Right lobe of liver (tissue), 6 donors: ENCODE measurements around the gene B4GALT5. TPM values are rescaled to one million over a fixed set of nuclear protein-coding genes. Genes with fewer than 3 reads are reported as not detected.
"Not testable (repeated sequence)": the region's sequence is repeated elsewhere in the genome, so short reads cannot be mapped to it uniquely, and the experiment has no call there.

Source experiments
- ATAC-seq, 4 donors: fragments of 200-7000 bp; cut with Tn5 transposase; one replicate each; pipeline ENCODE4 v1.9.1; 2020; ENCODE audit warnings: mild to moderate bottlenecking in 4 of 4, moderate library complexity in 4 of 4
- DNase-seq, 3 donors: peaks; one replicate each; pipeline ENCODE4 v3.0.0-alpha.2; 2020
- H3K27ac ChIP-seq, 3 donors: fragments of 200-600 bp; one replicate each; pipeline ENCODE4 v1.8.0; 2022
- H3K27me3 ChIP-seq, 2 donors: fragments of 200-600 bp; one replicate each; pipeline ENCODE4 v1.8.0; 2022
- H3K36me3 ChIP-seq, 4 donors: fragments of 200-600 bp; sonication (generic) in 1 of 4; one replicate each; pipeline versions ENCODE4 v1.5.1 to v1.8.0; 2017 to 2022; ENCODE audit warnings: control low read depth in 1 of 4
- H3K4me1 ChIP-seq, 4 donors: fragments of 200-600 bp; sonication (generic) in 1 of 4; one replicate each; pipeline versions ENCODE4 v1.5.1 to v1.8.0; 2017 to 2022; ENCODE audit warnings: control low read depth in 1 of 4
- H3K4me3 ChIP-seq, 3 donors: fragments of 200-600 bp; one replicate each; pipeline ENCODE4 v1.8.0; 2022
- H3K9me3 ChIP-seq, 4 donors: fragments of 200-600 bp; sonication (generic) in 1 of 4; one replicate each; pipeline versions ENCODE4 v1.5.1 to v1.8.0; 2017 to 2022; ENCODE audit warnings: control low read depth in 1 of 4
- POLR2A ChIP-seq: fragments of 450-650 bp; IDR thresholded peaks from one replicate; pipeline ENCODE4 v1.6.1; 2017; ENCODE audit warnings: antibody characterized with exemption, mild to moderate bottlenecking
- WGBS: methylation state at CpG from one replicate; pipeline ENCODE4 v1.1.6; 2018; ENCODE audit warnings: low coverage, low lambda C conversion rate; ENCODE audit not compliant: insufficient coverage; ENCODE audit errors: missing lambda C conversion rate; 5-methylcytosine and 5-hydroxymethylcytosine counted together
- intact Hi-C, 2 donors: fragments of 100-400 bp; cut with DNase I; formaldehyde crosslinking; loops; one replicate each; pipeline versions ENCODE4 v1.11.2 to v1.14.1; 2022
- total RNA-seq, 6 experiments: library from RNA; depleted of rRNA in 2 of 6; stranded (reverse); fragments of >200 nt in 2 of 6; fragmentation: NEBNext Ultra II Directional in 3 of 6; extraction: Animal tissue kit (Norgen Biotek cat#: 25700) in 3 of 6; gene quantifications; one replicate each; pipeline versions ENCODE4 v1.1.0 to v1.2.4, GENCODE V29; 2016 to 2023
- TF ChIP-seq, protein P1 (sequence below), 4 donors: fragments of 200-600 bp in 3 of 4; fragments of 450-650 bp in 1 of 4; IDR thresholded peaks; one replicate each; pipeline versions ENCODE4 v1.5.1 to v1.8.0; 2016 to 2022; ENCODE audit warnings: antibody characterized with exemption in 4 of 4, mild to moderate bottlenecking in 2 of 4
- donor health status: DM: no; HTN: yes; CAD: no.
- donor health status: DM: no; HTN: no; CAD: no.
- donor health status: DM: no; HTN: no; CAD: no.
- donor health status: DM: no; HTN: yes; CAD: no.
- donor health status: DM: no; HTN: yes; CAD: no.

B4GALT5 gene
- total RNA-seq, 6 experiments from 2014 or later = 9.5 to 32.6 (median 15.5) TPM

GRCh38 chr20:49616154-49617007 is 97.3 kb downstream of the B4GALT5 start:
- DNase-seq = no peak
- no peak for ATAC-seq
- WGBS = 82% methylated on average over 5 of the region's 11 CpGs
- peaks cover 0 to 25% (median 6%) of the 10 kb centered on the region in 4 donors for H3K4me1 ChIP-seq
- intact Hi-C loops = loop anchor here (10.0 kb wide), 3 partner anchors 68 to 228 kb away; no protein-coding TSS in a partner anchor
- H3K27me3 ChIP-seq = no peaks in the 10 kb centered on the region
- no peak overlapping the region for H3K4me3 ChIP-seq
- no peak for TF ChIP-seq POLR2A
- TF ChIP-seq, protein P1, sequence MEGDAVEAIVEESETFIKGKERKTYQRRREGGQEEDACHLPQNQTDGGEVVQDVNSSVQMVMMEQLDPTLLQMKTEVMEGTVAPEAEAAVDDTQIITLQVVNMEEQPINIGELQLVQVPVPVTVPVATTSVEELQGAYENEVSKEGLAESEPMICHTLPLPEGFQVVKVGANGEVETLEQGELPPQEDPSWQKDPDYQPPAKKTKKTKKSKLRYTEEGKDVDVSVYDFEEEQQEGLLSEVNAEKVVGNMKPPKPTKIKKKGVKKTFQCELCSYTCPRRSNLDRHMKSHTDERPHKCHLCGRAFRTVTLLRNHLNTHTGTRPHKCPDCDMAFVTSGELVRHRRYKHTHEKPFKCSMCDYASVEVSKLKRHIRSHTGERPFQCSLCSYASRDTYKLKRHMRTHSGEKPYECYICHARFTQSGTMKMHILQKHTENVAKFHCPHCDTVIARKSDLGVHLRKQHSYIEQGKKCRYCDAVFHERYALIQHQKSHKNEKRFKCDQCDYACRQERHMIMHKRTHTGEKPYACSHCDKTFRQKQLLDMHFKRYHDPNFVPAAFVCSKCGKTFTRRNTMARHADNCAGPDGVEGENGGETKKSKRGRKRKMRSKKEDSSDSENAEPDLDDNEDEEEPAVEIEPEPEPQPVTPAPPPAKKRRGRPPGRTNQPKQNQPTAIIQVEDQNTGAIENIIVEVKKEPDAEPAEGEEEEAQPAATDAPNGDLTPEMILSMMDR (IDR thresholded peaks at IDR 0.05) = no peak
- peak overlapping the region in 2 of 3 donors; percentile 28 to 68 for H3K27ac ChIP-seq
- H3K36me3 ChIP-seq = no peaks in the 10 kb centered on the region
- no peaks in the 10 kb centered on the region for H3K9me3 ChIP-seq

DNA sequence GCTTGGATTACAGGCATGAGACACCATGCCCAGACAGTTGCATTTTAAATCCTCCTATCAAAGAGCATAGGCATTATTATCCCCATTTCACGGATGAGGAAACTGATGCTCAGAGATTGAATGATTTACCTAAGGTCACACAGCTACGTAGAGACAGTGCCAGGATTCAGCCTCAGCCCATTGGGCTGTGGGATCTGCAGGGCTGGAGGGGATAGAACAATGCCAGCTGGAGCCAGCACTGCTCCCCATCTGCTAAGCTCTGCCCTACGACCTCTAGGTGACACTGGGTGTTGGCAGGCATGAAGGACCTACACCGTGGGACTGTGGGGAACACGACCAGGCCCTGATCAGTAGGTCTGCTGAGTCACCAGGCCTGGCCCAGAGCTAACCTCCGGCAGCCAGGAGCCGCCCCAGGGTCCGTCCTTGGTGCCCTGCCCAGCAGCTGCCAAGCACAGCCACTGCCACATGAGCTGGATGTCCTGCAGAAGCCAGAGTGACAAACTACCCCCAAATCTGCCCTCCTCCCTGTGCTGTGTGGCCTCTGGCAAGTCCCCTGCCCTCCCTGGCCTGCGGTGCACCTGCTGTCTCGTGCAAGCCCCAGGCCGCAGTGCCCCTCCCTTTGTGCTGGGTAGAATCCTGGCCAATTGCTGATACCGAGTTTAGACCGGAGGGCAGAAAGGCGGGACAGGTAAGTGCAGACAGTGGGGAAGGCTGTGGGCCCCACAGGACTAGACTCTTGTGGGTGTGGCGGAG is 98.1 kb downstream of the B4GALT5 start:
- Histone ChIP-seq H3K27ac (peak overlapping the region; percentile 10 to 68 (median 28)), H3K4me3 (no peak overlapping the region), H3K27me3 (no peaks in the 10 kb centered on the region), H3K9me3 (no peaks in the 10 kb centered on the region), H3K4me1 (peaks cover 0 to 32% (median 7%) of the 10 kb centered on the region in 4 donors), H3K36me3 (no peaks in the 10 kb centered on the region)
- DNase-seq (peak; percentile 92 to 98 (median 97)), ATAC-seq (peak; percentile 86 to 93 (median 89))
- 43% methylated on average over 7 of the region's 15 CpGs for WGBS
- intact Hi-C loops = loop anchor here (10.0 kb wide), 3 partner anchors 69 to 229 kb away; no protein-coding TSS in a partner anchor
- TF ChIP-seq POLR2A = peak; percentile 22
- TF ChIP-seq, protein P1 (IDR thresholded peaks at IDR 0.05) = peak in 3 of 4 donors; percentile 10 to 16 (median 15)

- no CpG with 5 or more reads among the region's 8 CpGs for WGBS
- not testable (repeated sequence) for ATAC-seq, H3K36me3 ChIP-seq, H3K9me3 ChIP-seq, H3K4me3 ChIP-seq, DNase-seq, H3K27me3 ChIP-seq
- intact Hi-C loops = loop anchor here (10.0 kb wide), 3 partner anchors 70 to 230 kb away; no protein-coding TSS in a partner anchor
- H3K4me1 ChIP-seq = peaks cover 0 to 32% (median 7%) of the 10 kb centered on the region in 4 donors
- peak overlapping the region; percentile 10 to 28 (median 16) for H3K27ac ChIP-seq
Measured at GRCh38 chr20:49615051-49615400, 98.7 kb downstream of the B4GALT5 start.

- no peak overlapping the region for H3K4me3 ChIP-seq
- H3K27ac ChIP-seq = peak overlapping the region in 1 of 3 donors; percentile 24
- peak in 2 of 4 donors; percentile 3 to 12 for ATAC-seq
- H3K27me3 ChIP-seq = no peaks in the 10 kb centered on the region
- no peak for DNase-seq
- H3K36me3 ChIP-seq = no peaks in the 10 kb centered on the region
- TF ChIP-seq, protein P1 (IDR thresholded peaks at IDR 0.05) = no peak
- TF ChIP-seq POLR2A = no peak
- peaks cover 0 to 32% (median 7%) of the 10 kb centered on the region in 4 donors for H3K4me1 ChIP-seq
- H3K9me3 ChIP-seq = no peaks in the 10 kb centered on the region
- intact Hi-C loops = loop anchor here (5.0 to 10.0 kb wide), 4 partner anchors 70 to 230 kb away; no protein-coding TSS in a partner anchor
- 49% methylated on average over 11 of the region's 13 CpGs for WGBS
Measured at GRCh38 chr20:49614338-49615050, 99.2 kb downstream of the B4GALT5 start.
